Measurements from ENCODE around the gene ZNF787. TPM values are rescaled to one million over a fixed set of nuclear protein-coding genes. Genes with fewer than 3 reads are reported as not detected.

The ZNF787 gene
- total and polyA plus RNA-seq, 10 donors, result 16.6 to 53.8 (median 30.9) TPM

- 30 to 40% (median 37%) methylated on average over 17 to 24 of the region's 24 CpGs for WGBS, 5 donors
- Histone ChIP-seq H3K36me3 (peaks cover 0 to 23% (median 5%) of the 10 kb centered on the region in 6 donors), H3K27ac (peak overlapping the region in 6 of 8 donors; percentile 20 to 100 (median 94)), H3K9me3 (no peaks in the 10 kb centered on the region), H3K4me3 (peak overlapping the region in 2 of 8 donors; percentile 7 to 42), H3K4me1 (peaks cover 69 to 94% (median 93%) of the 10 kb centered on the region in 6 donors), H3K27me3 (replicated peaks in 1 of 7) (no peaks in the 10 kb centered on the region)
- TF ChIP-seq CTCF (IDR thresholded peaks at IDR 0.05 in 8 of 11, conservative IDR thresholded peaks at IDR 0.05 in 3 of 11), result no peak
- no peak for TF ChIP-seq POLR2A (IDR thresholded peaks at IDR 0.05)
- TF ChIP-seq POLR2AphosphoS5 (IDR thresholded peaks at IDR 0.05), result peak in 2 of 3 donors; percentile 22
- intact Hi-C loops (cut with DNase I; ENCODE audit: low total_unique reads), result no loop called here
- DNase-seq, result no peak
Observed at GRCh38 chr19:56108447-56109195, 12.5 kb downstream of the ZNF787 start.

GRCh38 chr19:56107626-56108351 lies 13.3 kb downstream of the ZNF787 start:
- peak; percentile 72 for DNase-seq
- Histone ChIP-seq H3K4me3 (no peak overlapping the region), H3K36me3 (peaks cover 0 to 30% (median 6%) of the 10 kb centered on the region in 6 donors), H3K27ac (peak overlapping the region in 5 of 8 donors; percentile 77 to 100 (median 98)), H3K27me3 (replicated peaks in 1 of 7) (no peaks in the 10 kb centered on the region), H3K4me1 (peaks cover 60 to 94% (median 90%) of the 10 kb centered on the region in 6 donors), H3K9me3 (no peaks in the 10 kb centered on the region)
- TF ChIP-seq POLR2AphosphoS5 (IDR thresholded peaks at IDR 0.05), result peak in 1 of 3 donors; percentile 19
- no peak for TF ChIP-seq POLR2A (IDR thresholded peaks at IDR 0.05)
- intact Hi-C loops (cut with DNase I; ENCODE audit: low total_unique reads), result no loop called here
- WGBS, 5 donors, result 57 to 80% (median 70%) methylated on average over 16 to 27 of the region's 27 CpGs

GRCh38 chr19:56106993-56107392 lies 14.1 kb downstream of the ZNF787 start:
- intact Hi-C loops (cut with DNase I; ENCODE audit: low total_unique reads), result no loop called here
- peak overlapping the region in 4 of 8 donors; percentile 91 to 100 (median 98) for H3K27ac ChIP-seq
- TF ChIP-seq CTCF (IDR thresholded peaks at IDR 0.05 in 8 of 11, conservative IDR thresholded peaks at IDR 0.05 in 3 of 11), result no peak
- TF ChIP-seq POLR2AphosphoS5 (IDR thresholded peaks at IDR 0.05), result peak in 1 of 3 donors; percentile 9
- no peak overlapping the region for H3K4me3 ChIP-seq
- no peaks in the 10 kb centered on the region for H3K27me3 ChIP-seq (replicated peaks in 1 of 7)
- H3K36me3 ChIP-seq, result peaks cover 0 to 38% (median 12%) of the 10 kb centered on the region in 6 donors
- DNase-seq, result no peak
- 75 to 89% (median 84%) methylated on average over 11 of the region's 11 CpGs for WGBS, 5 donors
- no peaks in the 10 kb centered on the region for H3K9me3 ChIP-seq
- peaks cover 52 to 94% (median 89%) of the 10 kb centered on the region in 6 donors for H3K4me1 ChIP-seq

- intact Hi-C loops (cut with DNase I; ENCODE audit: low total_unique reads), result no loop called here
- peak; percentile 77 for DNase-seq
- Histone ChIP-seq H3K4me3 (no peak overlapping the region), H3K27me3 (replicated peaks in 1 of 7) (no peaks in the 10 kb centered on the region), H3K9me3 (no peaks in the 10 kb centered on the region), H3K4me1 (peaks cover 47 to 94% (median 89%) of the 10 kb centered on the region in 6 donors), H3K36me3 (peaks cover 0 to 44% (median 17%) of the 10 kb centered on the region in 6 donors), H3K27ac (peak overlapping the region in 4 of 8 donors; percentile 22 to 99 (median 94))
- WGBS, 5 donors, result 71 to 77% (median 73%) methylated on average over 26 to 27 of the region's 27 CpGs
- TF ChIP-seq POLR2AphosphoS5 (IDR thresholded peaks at IDR 0.05) (no peak), POLR2A (IDR thresholded peaks at IDR 0.05) (no peak), CTCF (IDR thresholded peaks at IDR 0.05 in 8 of 11, conservative IDR thresholded peaks at IDR 0.05 in 3 of 11) (no peak)
Observed at GRCh38 chr19:56106397-56106849, 14.7 kb downstream of the ZNF787 start.

Measured in spleen (tissue), 11 donors.